H9 (cell line): ENCODE results near the gene CNIH2. TPM values are rescaled to one million over a fixed set of nuclear protein-coding genes. Genes with fewer than 3 reads are reported as not detected.
A peak's percentile ranks its signal among the peaks of the same experiment; 100 is the strongest.

Experiments
- DNase-seq: peaks from one replicate; pipeline ENCODE4 v3.0.0-alpha.2; 2017
- H2AFZ ChIP-seq: one replicate; pipeline ENCODE4 v1.6.1; 2013; ENCODE audit warnings: mild to moderate bottlenecking, low read length, control low read depth, moderate library complexity
- H2AK5ac ChIP-seq: 2 replicates; pipeline ENCODE4 v1.6.1; 2013; ENCODE audit warnings: low read length, control low read depth, mixed read lengths; ENCODE audit not compliant: insufficient read length
- H2BK120ac ChIP-seq: one replicate; pipeline ENCODE4 v1.6.1; 2013; ENCODE audit warnings: low read depth, mild to moderate bottlenecking, low read length, control low read depth, inconsistent platforms; ENCODE audit not compliant: poor library complexity, severe bottlenecking
- H2BK12ac ChIP-seq: 2 replicates; pipeline ENCODE4 v1.6.1; 2013; ENCODE audit warnings: low read length, control low read depth, mixed read lengths, low read depth; ENCODE audit not compliant: insufficient read length
- H2BK15ac ChIP-seq: 2 replicates; pipeline ENCODE4 v1.6.1; 2013; ENCODE audit warnings: low read depth, low read length, control low read depth
- H2BK20ac ChIP-seq: one replicate; pipeline ENCODE4 v1.6.1; 2013; ENCODE audit warnings: low read depth, mild to moderate bottlenecking, low read length, control low read depth, inconsistent platforms; ENCODE audit not compliant: poor library complexity, severe bottlenecking
- H2BK5ac ChIP-seq: 2 replicates; pipeline ENCODE4 v1.6.1; 2013; ENCODE audit warnings: low read length, control low read depth, mixed read lengths; ENCODE audit not compliant: insufficient read length
- H3K14ac ChIP-seq: 2 replicates; pipeline ENCODE4 v1.6.1; 2013; ENCODE audit warnings: low read length, control low read depth; ENCODE audit not compliant: insufficient read depth
- H3K18ac ChIP-seq: 2 replicates; pipeline ENCODE4 v1.6.1; 2013; ENCODE audit warnings: low read depth, mild to moderate bottlenecking, mixed read lengths, low read length, control low read depth; ENCODE audit not compliant: insufficient read length
- H3K23ac ChIP-seq: 2 replicates; pipeline ENCODE4 v1.6.1; 2013; ENCODE audit warnings: low read length, control low read depth, mixed read lengths, low read depth; ENCODE audit not compliant: insufficient read length
- H3K23me2 ChIP-seq: 2 replicates; pipeline ENCODE4 v1.6.1; 2013; ENCODE audit warnings: low read depth, mild to moderate bottlenecking, mixed read lengths, low read length, control low read depth; ENCODE audit not compliant: insufficient read length, poor library complexity, severe bottlenecking
- H3K27ac ChIP-seq: 2 replicates; pipeline ENCODE4 v1.5.1; 2013; ENCODE audit warnings: low read length, control low read depth, mixed read lengths, low read depth; ENCODE audit not compliant: insufficient read length
- H3K27me3 ChIP-seq: 2 replicates; pipeline ENCODE4 v1.6.1; 2013; ENCODE audit warnings: low read length, control low read depth, inconsistent platforms; ENCODE audit not compliant: insufficient read depth
- H3K4ac ChIP-seq: 2 replicates; pipeline ENCODE4 v1.6.1; 2013; ENCODE audit warnings: low read depth, mild to moderate bottlenecking, control low read depth, inconsistent platforms, low read length, moderate library complexity
- H3K4me1 ChIP-seq: 2 replicates; pipeline ENCODE4 v1.6.1; 2013; ENCODE audit warnings: low read length, control low read depth, inconsistent platforms; ENCODE audit not compliant: insufficient read depth
- H3K4me2 ChIP-seq: 2 replicates; pipeline ENCODE4 v1.6.1; 2013; ENCODE audit warnings: low read length, control low read depth, mixed read lengths; ENCODE audit not compliant: insufficient read length, insufficient read depth
- H3K56ac ChIP-seq: 2 replicates; pipeline ENCODE4 v1.6.1; 2013; ENCODE audit warnings: low read depth, mild to moderate bottlenecking, mixed read lengths, low read length, control low read depth; ENCODE audit not compliant: insufficient read length
- H3K79me1 ChIP-seq: 2 replicates; pipeline ENCODE4 v1.6.1; 2013; ENCODE audit warnings: low read depth, mild to moderate bottlenecking, moderate library complexity, low read length, control low read depth, inconsistent platforms; ENCODE audit not compliant: insufficient read depth, poor library complexity, severe bottlenecking
- H3K79me2 ChIP-seq: 2 replicates; pipeline ENCODE4 v1.6.1; 2013; ENCODE audit warnings: low read length, control low read depth, inconsistent platforms; ENCODE audit not compliant: insufficient read depth
- H3K9ac ChIP-seq: 2 replicates; pipeline ENCODE4 v1.6.1; 2013; ENCODE audit warnings: low read length, control low read depth, mixed read lengths; ENCODE audit not compliant: insufficient read length; ENCODE audit errors: extremely low read depth
- H3K9me3 ChIP-seq: one replicate; pipeline ENCODE4 v1.6.1; 2013; ENCODE audit warnings: low read depth, low read length, inconsistent platforms; ENCODE audit not compliant: control insufficient read depth
- H3T11ph ChIP-seq: one replicate; pipeline ENCODE4 v1.6.1; 2013; ENCODE audit warnings: mild to moderate bottlenecking, low read length, control low read depth, inconsistent platforms
- H4K20me1 ChIP-seq: one replicate; pipeline ENCODE4 v1.6.1; 2013; ENCODE audit not compliant: control insufficient read depth, insufficient read length, insufficient read depth
- H4K5ac ChIP-seq: 2 replicates; pipeline ENCODE4 v1.6.1; 2013; ENCODE audit warnings: low read depth, mild to moderate bottlenecking, mixed read lengths, low read length, control low read depth; ENCODE audit not compliant: insufficient read length
- H4K8ac ChIP-seq: replicated peaks from 2 replicates; pipeline ENCODE4 v1.6.1; 2013; ENCODE audit warnings: low read length, control low read depth, mixed read lengths, low read depth; ENCODE audit not compliant: insufficient read length
- H4K91ac ChIP-seq: 2 replicates; pipeline ENCODE4 v1.6.1; 2013; ENCODE audit warnings: low read depth, mild to moderate bottlenecking, moderate library complexity, mixed read lengths, low read length, control low read depth; ENCODE audit not compliant: insufficient read length
- H3K27ac Mint-ChIP-seq, 3 experiments: 2 replicates in 2 of 3; 3 replicates in 1 of 3; pipeline ENCODE4 v1.8.0; 2020 to 2021; ENCODE audit warnings: mixed read lengths in 3 of 3, mild to moderate bottlenecking in 1 of 3, moderate library complexity in 1 of 3
- H3K27me3 Mint-ChIP-seq: 2 replicates; pipeline ENCODE4 v1.8.0; 2021; ENCODE audit warnings: low read depth, mild to moderate bottlenecking, moderate library complexity, mixed read lengths
- H3K36me3 Mint-ChIP-seq, 3 experiments: 2 replicates in 2 of 3; 3 replicates in 1 of 3; pipeline ENCODE4 v1.8.0; 2020 to 2021; ENCODE audit warnings: low read depth in 3 of 3, mixed read lengths in 3 of 3; ENCODE audit not compliant: insufficient read depth in 1 of 3
- H3K4me1 Mint-ChIP-seq, 2 experiments: 2 replicates each; pipeline ENCODE4 v1.8.0; 2020; ENCODE audit warnings: mixed read lengths in 2 of 2
- H3K4me3 Mint-ChIP-seq, 2 experiments: 2 replicates in 1 of 2; 3 replicates in 1 of 2; pipeline ENCODE4 v1.8.0; 2020 to 2021; ENCODE audit warnings: mild to moderate bottlenecking in 2 of 2, mixed read lengths in 2 of 2, moderate library complexity in 1 of 2
- H3K9me3 Mint-ChIP-seq, 2 experiments: 2 replicates in 1 of 2; 3 replicates in 1 of 2; pipeline ENCODE4 v1.8.0; 2020; ENCODE audit warnings: mild to moderate bottlenecking in 2 of 2, mixed read lengths in 2 of 2, moderate library complexity in 1 of 2
- CTCF ChIP-seq: fragments of 200-600 bp; sonication (generic); conservative IDR thresholded peaks from 3 replicates; pipeline ENCODE4 v1.8.0; 2021; ENCODE audit warnings: antibody characterized with exemption, mild to moderate bottlenecking
- WGBS: extraction: QIAGEN DNeasy Blood & Tissue Kit; methylation state at CpG from one replicate; pipeline ENCODE4 v1.1.7; 2013; ENCODE audit warnings: missing lambda C conversion rate, low lambda C conversion rate, mixed read lengths; ENCODE audit not compliant: insufficient read length; ENCODE audit errors: extremely low coverage; 5-methylcytosine and 5-hydroxymethylcytosine counted together
- total RNA-seq: library from RNA; stranded (reverse); gene quantifications from 2 replicates; pipeline ENCODE4 v1.2.1, GENCODE V29; 2021

Gene CNIH2
- total RNA-seq, 1 experiment from 2014 or later: 12.0 TPM

GRCh38 chr11:66316849-66317251, 38.9 kb downstream of the CNIH2 start, which contains the start of gene CD248:
CD248 (minus strand) TSS chr11:66317044; CDS start chr11:66317027, 17 bp downstream.
- peak within 1 kb of the TSS; percentile 42 to 69; a peak in 4 of 5 replicates for H3K4me3 Mint-ChIP-seq
- Histone ChIP-seq H3K27ac (no peak within 1 kb of the TSS), H3K23me2 (peaks cover 9% of the 10 kb centered on the region), H2BK15ac (no peak within 1 kb of the TSS), H2BK5ac (no peak within 1 kb of the TSS), H2AK5ac (no peak within 1 kb of the TSS), H4K20me1 (no peaks in the 10 kb centered on the region), H3K14ac (0 out of 2 replicates have a peak within 1 kb of the TSS, but pooled peaks have one; percentile 4), H2AFZ (no peak within 1 kb of the TSS), H3K4ac (no peak within 1 kb of the TSS), H2BK12ac (no peak within 1 kb of the TSS), H3K79me1 (no peaks in the 10 kb centered on the region), H3K79me2 (no peaks in the 10 kb centered on the region), H3K56ac (no peak within 1 kb of the TSS), H3T11ph (no peak within 1 kb of the TSS), H3K23ac (no peak within 1 kb of the TSS), H3K27me3 (no peaks in the 10 kb centered on the region), H4K8ac (no peak within 1 kb of the TSS), H4K91ac (peak within 1 kb of the TSS; percentile 48), H3K4me1 (peaks cover 2% of the 10 kb centered on the region; the same call in 1 of the 2 replicates), H2BK20ac (no peak within 1 kb of the TSS), H3K9ac (no peak within 1 kb of the TSS), H2BK120ac (no peak within 1 kb of the TSS), H3K4me2 (peak within 1 kb of the TSS; percentile 7), H3K9me3 (no peaks in the 10 kb centered on the region), H3K18ac (peak within 1 kb of the TSS; percentile 69), H4K5ac (no peak within 1 kb of the TSS)
- no peak for TF ChIP-seq CTCF
- H3K4me1 Mint-ChIP-seq: peaks cover 23 to 28% of the 10 kb centered on the region in 2 experiments
- no CpG with 5 or more reads among the region's 29 CpGs for WGBS
- peak; percentile 75 for DNase-seq
- H3K27ac Mint-ChIP-seq: peak within 1 kb of the TSS; percentile 47 to 83 (median 82); a peak in 4 of 7 replicates
- H3K36me3 Mint-ChIP-seq: peaks cover 8 to 18% (median 16%) of the 10 kb centered on the region in 3 experiments
- peaks cover 29% of the 10 kb centered on the region for H3K27me3 Mint-ChIP-seq
- H3K9me3 Mint-ChIP-seq: peaks cover 14 to 20% of the 10 kb centered on the region in 2 experiments
